HepG2 (cell line): Measurements from ENCODE around the gene ALKBH5. TPM values are rescaled to one million over a fixed set of nuclear protein-coding genes. Genes with fewer than 3 reads are reported as not detected.

Source experiments
- ATAC-seq: fragments of 200-7000 bp; cut with Tn5 transposase; 3 replicates; pipeline ENCODE4 v1.9.1; 2020; ENCODE audit warnings: mild to moderate bottlenecking, moderate library complexity
- BruUV-seq: library from RNA; stranded (reverse); fragments of 400-500 nt; replicated peaks from 2 replicates; lab custom pipeline; 2021; lab: Mats Ljungman, UMichigan
- CTCF ChIA-PET: fragments of 300-600 bp; formaldehyde crosslinking; extraction: SDS; loops from one replicate; lab custom pipeline; 2021; ENCODE audit warnings: low total read pairs, inconsistent platforms, low intra/inter-chr PET ratio; lab: Yijun Ruan, JAX
- POLR2A ChIA-PET: fragments of 350-600 bp; sonication (Branson Sonifier 250); formaldehyde crosslinking; loops from one replicate; lab custom pipeline; 2020; ENCODE audit warnings: antibody characterized with exemption, inconsistent platforms; lab: Yijun Ruan, JAX
- DNase-seq: peaks from one replicate; pipeline ENCODE4 v3.0.0-alpha.2; 2015; ENCODE audit warnings: low spot score
- FAIRE-seq: peaks from 3 replicates; lab custom pipeline; 2011; peaks lifted over from hg19 to GRCh38; lab: Jason Lieb, UNC
- H2AFZ ChIP-seq: one replicate; pipeline ENCODE4 v1.6.1; 2011; ENCODE audit warnings: low read length, inconsistent platforms
- H3K27ac ChIP-seq: fragments of 300-600 bp; 3 replicates; pipeline ENCODE4 v1.8.0; 2011; ENCODE audit warnings: mixed run types, mild to moderate bottlenecking, mixed read lengths, low read length, inconsistent platforms; ENCODE audit not compliant: insufficient read depth; ENCODE audit errors: extremely low read length
- H3K27me3 ChIP-seq, 2 experiments: fragments of 200-600 bp in 1 of 2; 2 replicates in 1 of 2; 3 replicates in 1 of 2; pipeline versions ENCODE4 v1.6.0 to v1.8.0; 2011; ENCODE audit warnings: low read length in 2 of 2, mild to moderate bottlenecking in 2 of 2, moderate library complexity in 2 of 2, inconsistent platforms in 1 of 2; ENCODE audit not compliant: insufficient read depth in 2 of 2, control insufficient read depth in 1 of 2
- H3K36me3 ChIP-seq, 2 experiments: fragments of 200-600 bp in 1 of 2; replicated peaks in 1 of 2; 2 replicates in 1 of 2; 3 replicates in 1 of 2; pipeline versions ENCODE4 v1.5.1 to v1.8.0; 2011; ENCODE audit warnings: low read length in 2 of 2, inconsistent platforms in 1 of 2; ENCODE audit not compliant: insufficient read depth in 2 of 2, control insufficient read depth in 1 of 2
- H3K4me1 ChIP-seq: 2 replicates; pipeline ENCODE4 v1.5.1; 2012; ENCODE audit warnings: low read length, inconsistent platforms; ENCODE audit not compliant: insufficient read depth
- H3K4me2 ChIP-seq: 2 replicates; pipeline ENCODE4 v1.6.0; 2011; ENCODE audit warnings: low read depth, low read length, inconsistent platforms
- H3K4me3 ChIP-seq, 3 experiments: fragments of 200-600 bp in 1 of 3; sonication (generic), shearing (Covaris generic) in 1 of 3; replicated peaks in 1 of 3; 2 replicates each; pipeline ENCODE4 v1.5.1; 2011 to 2016; ENCODE audit warnings: low read length in 3 of 3, inconsistent platforms in 2 of 3, low read depth in 2 of 3, mild to moderate bottlenecking in 2 of 3, control low read depth in 1 of 3, mixed read lengths in 1 of 3; ENCODE audit not compliant: insufficient read depth in 1 of 3
- H3K79me2 ChIP-seq: one replicate; pipeline ENCODE4 v1.6.1; 2011; ENCODE audit warnings: low read length, inconsistent platforms; ENCODE audit not compliant: insufficient read depth
- H3K9ac ChIP-seq: 2 replicates; pipeline ENCODE4 v1.6.0; 2011; ENCODE audit warnings: mild to moderate bottlenecking, low read depth, low read length, inconsistent platforms; ENCODE audit not compliant: insufficient read depth
- H3K9me3 ChIP-seq: 2 replicates; pipeline ENCODE4 v1.5.1; 2012; ENCODE audit warnings: mild to moderate bottlenecking, low read length
- H4K20me1 ChIP-seq: 2 replicates; pipeline ENCODE4 v1.6.0; 2011; ENCODE audit warnings: inconsistent platforms, mild to moderate bottlenecking, low read length, moderate library complexity; ENCODE audit not compliant: insufficient read depth
- CHD2 ChIP-seq: IDR thresholded peaks from 2 replicates; pipeline ENCODE4 v1.6.1; 2011; ENCODE audit warnings: low read depth, low read length, improper control_type of control experiment
- HDAC1 ChIP-seq: sonication (generic); formaldehyde crosslinking; IDR thresholded peaks from 2 replicates; pipeline ENCODE4 v1.5.1; 2020; ENCODE audit warnings: mild to moderate bottlenecking, missing genetic modification reagents
- NFYC ChIP-seq: IDR thresholded peaks from 2 replicates; pipeline ENCODE4 v1.6.1; 2016; ENCODE audit warnings: missing genetic modification reagents, missing compliant biosample characterization
- RXRA ChIP-seq: sonication (generic); formaldehyde crosslinking; IDR thresholded peaks from 2 replicates; pipeline ENCODE4 v1.5.1; 2020; ENCODE audit warnings: missing genetic modification reagents
- SYNCRIP ChIP-seq: fragments of 200-400 bp; formaldehyde crosslinking; IDR thresholded peaks from 2 replicates; pipeline ENCODE4 v1.6.1; 2018; ENCODE audit warnings: mild to moderate bottlenecking, low read depth, low read length; ENCODE audit not compliant: insufficient read depth
- ZBTB25 ChIP-seq: IDR thresholded peaks from 2 replicates; pipeline ENCODE4 v1.6.1; 2018; ENCODE audit warnings: missing genetic modification reagents
- ZFY ChIP-seq: sonication (generic); formaldehyde crosslinking; IDR thresholded peaks from 2 replicates; pipeline ENCODE4 v1.4.0; 2020; ENCODE audit warnings: missing genetic modification reagents
- ZMYM3 ChIP-seq: sonication (generic); formaldehyde crosslinking; IDR thresholded peaks from 2 replicates; pipeline ENCODE4 v1.5.1; 2020; ENCODE audit warnings: mild to moderate bottlenecking, missing genetic modification reagents
- ZNF414 ChIP-seq: sonication (generic); formaldehyde crosslinking; IDR thresholded peaks from 2 replicates; pipeline ENCODE4 v1.5.0; 2020; ENCODE audit warnings: missing genetic modification reagents
- WGBS: methylation state at CpG from one replicate; pipeline ENCODE4 v1.1.6; 2017; ENCODE audit warnings: low lambda C conversion rate; 5-methylcytosine and 5-hydroxymethylcytosine counted together
- in situ Hi-C: cut with HindIII; loops from 2 replicates; pipeline ENCODE4 v1.10.0; 2017; ENCODE audit warnings: low pct_unique_long_range_greater_than_20kb; ENCODE audit not compliant: extremely low pct_ligation_motif_present
- intact Hi-C: fragments of 100-400 bp; cut with micrococcal nuclease; formaldehyde crosslinking; loops from one replicate; pipeline ENCODE4 v1.10.0; 2022; ENCODE audit not compliant: unreplicated experiment
- polyA plus RNA-seq, 8 experiments: library from polyadenylated mRNA; depleted of rRNA in 3 of 8; stranded (reverse) in 7 of 8; unstranded in 1 of 8; fragments of >200 nt; fragmentation: Illumina TruSeq in 4 of 8; extraction: Trizol in 4 of 8; gene quantifications; 2 replicates each; pipeline versions ENCODE4 v1.2.1 to v1.2.3, GENCODE V29; 2011 to 2016; ENCODE audit warnings: low read depth in 4 of 8, missing spikeins in 1 of 8, mixed read lengths in 1 of 8; ENCODE audit not compliant: insufficient read depth in 1 of 8
- total RNA-seq, 5 experiments: library from RNA; depleted of rRNA; stranded (reverse); fragments of >200 nt; fragmentation: Illumina TruSeq; extraction: Trizol; gene quantifications; 2 replicates each; pipeline ENCODE4 v1.2.3, GENCODE V29; 2016; ENCODE audit warnings: low read depth in 1 of 5
- TF ChIP-seq, protein P1 (sequence below): sonication (generic); formaldehyde crosslinking; IDR thresholded peaks from 2 replicates; pipeline ENCODE4 v1.4.0; 2020; ENCODE audit warnings: missing genetic modification reagents, borderline replicate concordance
- TF ChIP-seq, protein P2 (sequence below), 2 experiments: fragments of 450-650 bp in 1 of 2; sonication (generic) in 1 of 2; formaldehyde crosslinking in 1 of 2; IDR thresholded peaks; 2 replicates each; pipeline versions ENCODE4 v1.6.1 to v1.8.0; 2016 to 2022; ENCODE audit warnings: antibody characterized with exemption in 1 of 2, mild to moderate bottlenecking in 1 of 2, missing genetic modification reagents in 1 of 2

The ALKBH5 gene
- total and polyA plus RNA-seq, 2 of the 13 experiments (the other 11 are each of a cell fraction or from before 2014, with no cell fraction given), result 68.9 to 76.9 TPM

- peak overlapping the region; percentile 48 for H3K27ac ChIP-seq
- peaks cover 45% of the 10 kb centered on the region for H3K4me1 ChIP-seq
- ChIA-PET CTCF (no interaction called here), POLR2A (no interaction called here)
- peak overlapping the region in 1 of 3 experiments; percentile 12; a peak in 1 of 6 replicates for H3K4me3 ChIP-seq
- no peaks in the 10 kb centered on the region for H3K79me2 ChIP-seq
- peak; percentile 84 for FAIRE-seq
- peaks cover 1 to 2% of the 10 kb centered on the region in 2 experiments; a peak in 2 of 5 replicates for H3K27me3 ChIP-seq
- H4K20me1 ChIP-seq, result no peaks in the 10 kb centered on the region; the same call in 1 of the 2 replicates
- no peaks in the 10 kb centered on the region for H3K9me3 ChIP-seq
- no peak overlapping the region for H2AFZ ChIP-seq
- no peak overlapping the region for H3K9ac ChIP-seq
- in situ Hi-C loops, result no loop called here
- ATAC-seq, result peak; percentile 77
- peak overlapping the region; percentile 52; the same call in 1 of the 2 replicates for H3K4me2 ChIP-seq
- WGBS, result 7% methylated on average over 5 of the region's 8 CpGs
- H3K36me3 ChIP-seq, result no peaks in the 10 kb centered on the region
- BruUV-seq, result no TSS peak
- intact Hi-C loops, result no loop called here
- peak; percentile 56 for DNase-seq
- TF ChIP-seq SYNCRIP, result no peak
- peak; percentile 85 for TF ChIP-seq HDAC1
- peak; percentile 37; the same call in 1 of the 2 replicates for TF ChIP-seq RXRA
- TF ChIP-seq, protein P1, sequence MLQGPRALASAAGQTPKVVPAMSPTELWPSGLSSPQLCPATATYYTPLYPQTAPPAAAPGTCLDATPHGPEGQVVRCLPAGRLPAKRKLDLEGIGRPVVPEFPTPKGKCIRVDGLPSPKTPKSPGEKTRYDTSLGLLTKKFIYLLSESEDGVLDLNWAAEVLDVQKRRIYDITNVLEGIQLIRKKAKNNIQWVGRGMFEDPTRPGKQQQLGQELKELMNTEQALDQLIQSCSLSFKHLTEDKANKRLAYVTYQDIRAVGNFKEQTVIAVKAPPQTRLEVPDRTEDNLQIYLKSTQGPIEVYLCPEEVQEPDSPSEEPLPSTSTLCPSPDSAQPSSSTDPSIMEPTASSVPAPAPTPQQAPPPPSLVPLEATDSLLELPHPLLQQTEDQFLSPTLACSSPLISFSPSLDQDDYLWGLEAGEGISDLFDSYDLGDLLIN (CRISPR knock-in tag), result no peak
- TF ChIP-seq, protein P2, sequence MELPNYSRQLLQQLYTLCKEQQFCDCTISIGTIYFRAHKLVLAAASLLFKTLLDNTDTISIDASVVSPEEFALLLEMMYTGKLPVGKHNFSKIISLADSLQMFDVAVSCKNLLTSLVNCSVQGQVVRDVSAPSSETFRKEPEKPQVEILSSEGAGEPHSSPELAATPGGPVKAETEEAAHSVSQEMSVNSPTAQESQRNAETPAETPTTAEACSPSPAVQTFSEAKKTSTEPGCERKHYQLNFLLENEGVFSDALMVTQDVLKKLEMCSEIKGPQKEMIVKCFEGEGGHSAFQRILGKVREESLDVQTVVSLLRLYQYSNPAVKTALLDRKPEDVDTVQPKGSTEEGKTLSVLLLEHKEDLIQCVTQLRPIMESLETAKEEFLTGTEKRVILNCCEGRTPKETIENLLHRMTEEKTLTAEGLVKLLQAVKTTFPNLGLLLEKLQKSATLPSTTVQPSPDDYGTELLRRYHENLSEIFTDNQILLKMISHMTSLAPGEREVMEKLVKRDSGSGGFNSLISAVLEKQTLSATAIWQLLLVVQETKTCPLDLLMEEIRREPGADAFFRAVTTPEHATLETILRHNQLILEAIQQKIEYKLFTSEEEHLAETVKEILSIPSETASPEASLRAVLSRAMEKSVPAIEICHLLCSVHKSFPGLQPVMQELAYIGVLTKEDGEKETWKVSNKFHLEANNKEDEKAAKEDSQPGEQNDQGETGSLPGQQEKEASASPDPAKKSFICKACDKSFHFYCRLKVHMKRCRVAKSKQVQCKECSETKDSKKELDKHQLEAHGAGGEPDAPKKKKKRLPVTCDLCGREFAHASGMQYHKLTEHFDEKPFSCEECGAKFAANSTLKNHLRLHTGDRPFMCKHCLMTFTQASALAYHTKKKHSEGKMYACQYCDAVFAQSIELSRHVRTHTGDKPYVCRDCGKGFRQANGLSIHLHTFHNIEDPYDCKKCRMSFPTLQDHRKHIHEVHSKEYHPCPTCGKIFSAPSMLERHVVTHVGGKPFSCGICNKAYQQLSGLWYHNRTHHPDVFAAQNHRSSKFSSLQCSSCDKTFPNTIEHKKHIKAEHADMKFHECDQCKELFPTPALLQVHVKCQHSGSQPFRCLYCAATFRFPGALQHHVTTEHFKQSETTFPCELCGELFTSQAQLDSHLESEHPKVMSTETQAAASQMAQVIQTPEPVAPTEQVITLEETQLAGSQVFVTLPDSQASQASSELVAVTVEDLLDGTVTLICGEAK (IDR thresholded peaks at IDR 0.05), result no peak
- TF ChIP-seq, protein P2 (CRISPR knock-in tag; IDR thresholded peaks at IDR 0.05), result 0 out of 2 replicates have a peak, but pooled peaks have one; percentile 22
- TF ChIP-seq ZNF414, result 0 out of 2 replicates have a peak, but pooled peaks have one; percentile 39
- TF ChIP-seq ZBTB25 (CRISPR knock-in tag), result 0 out of 2 replicates have a peak, but pooled peaks have one; percentile 61
- TF ChIP-seq ZFY (CRISPR knock-in tag), result peak; percentile 57
- no peak for TF ChIP-seq NFYC (CRISPR knock-in tag)
- no peak for TF ChIP-seq CHD2
- TF ChIP-seq ZMYM3 (CRISPR knock-in tag), result peak; percentile 85
Measured at GRCh38 chr17:18138065-18138749, 45.4 kb upstream of the ALKBH5 start.
